Loucy (cell line): ENCODE results near the gene BSND.

Experiments used
- CTCF ChIP-seq: fragments of 200-600 bp; sonication (generic); conservative IDR thresholded peaks from 2 replicates; pipeline ENCODE4 v1.5.1; 2014; ENCODE audit warnings: mild to moderate bottlenecking, antibody characterized with exemption, low read length
- EZH2phosphoT487 ChIP-seq: fragments of 200-600 bp; IDR thresholded peaks from 2 replicates; pipeline ENCODE4 v1.6.1; 2018; ENCODE audit warnings: antibody characterized with exemption, mild to moderate bottlenecking, moderate library complexity, borderline replicate concordance

GRCh38 chr1:54980046-54980527 lies 18.6 kb upstream of the BSND start:
- TF ChIP-seq CTCF (no peak), EZH2phosphoT487 (no peak)
